Measurements from ENCODE around the gene SLC29A4.

DNA sequence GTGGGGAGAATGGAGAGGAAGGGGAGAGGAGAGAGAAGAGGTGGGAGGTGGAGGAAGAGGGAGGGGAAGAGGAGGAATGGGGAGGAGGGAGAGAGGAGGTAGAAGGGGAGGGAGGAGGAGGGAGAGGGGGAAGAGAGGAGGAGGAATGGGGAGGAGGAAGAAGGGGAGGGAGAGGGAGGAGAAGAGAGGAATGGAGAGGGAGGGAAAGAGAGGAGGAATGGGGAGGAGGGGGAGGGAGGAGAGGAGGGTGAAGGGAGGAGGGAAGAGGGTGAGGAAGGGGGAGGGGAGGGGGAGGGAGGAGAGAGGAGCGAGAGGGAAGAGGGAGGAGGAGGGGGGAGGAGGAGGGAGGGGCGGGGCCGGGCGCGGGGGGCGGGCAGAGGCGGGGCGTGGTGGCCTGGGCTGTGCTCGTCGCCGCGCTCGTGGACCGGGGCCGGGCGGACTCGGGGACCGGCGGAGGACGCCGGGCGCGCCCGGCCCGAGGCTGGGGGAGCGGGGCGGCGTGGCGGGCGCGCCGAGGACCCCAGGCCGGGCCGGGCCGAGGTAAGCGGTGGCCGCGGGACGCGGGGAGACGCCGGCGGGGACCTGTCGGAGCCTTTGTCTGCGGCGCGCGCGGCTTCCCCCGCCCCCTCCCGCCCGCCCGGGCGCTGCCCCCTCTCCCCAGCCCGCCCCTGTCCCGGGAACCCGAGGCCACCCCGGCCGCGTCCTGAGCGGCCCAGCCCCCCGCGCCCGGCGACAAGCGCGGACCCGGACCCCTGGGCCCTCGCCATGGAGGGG lies at the start of gene SLC29A4:
- TF ChIP-seq, protein P1, sequence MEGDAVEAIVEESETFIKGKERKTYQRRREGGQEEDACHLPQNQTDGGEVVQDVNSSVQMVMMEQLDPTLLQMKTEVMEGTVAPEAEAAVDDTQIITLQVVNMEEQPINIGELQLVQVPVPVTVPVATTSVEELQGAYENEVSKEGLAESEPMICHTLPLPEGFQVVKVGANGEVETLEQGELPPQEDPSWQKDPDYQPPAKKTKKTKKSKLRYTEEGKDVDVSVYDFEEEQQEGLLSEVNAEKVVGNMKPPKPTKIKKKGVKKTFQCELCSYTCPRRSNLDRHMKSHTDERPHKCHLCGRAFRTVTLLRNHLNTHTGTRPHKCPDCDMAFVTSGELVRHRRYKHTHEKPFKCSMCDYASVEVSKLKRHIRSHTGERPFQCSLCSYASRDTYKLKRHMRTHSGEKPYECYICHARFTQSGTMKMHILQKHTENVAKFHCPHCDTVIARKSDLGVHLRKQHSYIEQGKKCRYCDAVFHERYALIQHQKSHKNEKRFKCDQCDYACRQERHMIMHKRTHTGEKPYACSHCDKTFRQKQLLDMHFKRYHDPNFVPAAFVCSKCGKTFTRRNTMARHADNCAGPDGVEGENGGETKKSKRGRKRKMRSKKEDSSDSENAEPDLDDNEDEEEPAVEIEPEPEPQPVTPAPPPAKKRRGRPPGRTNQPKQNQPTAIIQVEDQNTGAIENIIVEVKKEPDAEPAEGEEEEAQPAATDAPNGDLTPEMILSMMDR (IDR thresholded peaks at IDR 0.05; ENCODE audit: low read length), result no peak
- TF ChIP-seq EZH2 (IDR thresholded peaks at IDR 0.05; ENCODE audit: borderline replicate concordance, low read length), result no peak

Measured in OCI-LY1 (cell line).